WERI-Rb-1 (cell line): Measurements from ENCODE around the gene TGFBRAP1.

ENCODE experiments used
- DNase-seq: peaks from one replicate; pipeline ENCODE4 v3.0.0-alpha.2; 2020
- H3K27ac ChIP-seq: fragments of 250-450 bp; sonication (Bioruptor Pico); 2 replicates; pipeline ENCODE4 v1.5.1; 2020; ENCODE audit warnings: mild to moderate bottlenecking, moderate library complexity
- H3K27me3 ChIP-seq: fragments of 250-450 bp; sonication (Bioruptor Pico); 2 replicates; pipeline ENCODE4 v1.5.1; 2021; ENCODE audit warnings: mild to moderate bottlenecking, low read depth, moderate library complexity; ENCODE audit not compliant: insufficient read depth, severe bottlenecking
- H3K36me3 ChIP-seq: fragments of 250-450 bp; sonication (Bioruptor Pico); 2 replicates; pipeline ENCODE4 v1.5.1; 2020; ENCODE audit warnings: mild to moderate bottlenecking, moderate library complexity
- H3K4me3 ChIP-seq: 2 replicates; pipeline ENCODE4 v1.5.1; 2011; ENCODE audit warnings: low read depth, mild to moderate bottlenecking, control low read depth, low read length
- H3K9me3 ChIP-seq: fragments of 250-450 bp; sonication (Bioruptor Pico); 2 replicates; pipeline ENCODE4 v1.5.1; 2021; ENCODE audit warnings: mild to moderate bottlenecking, moderate library complexity; ENCODE audit not compliant: severe bottlenecking
- TF ChIP-seq, protein P1 (sequence below): IDR thresholded peaks from 2 replicates; pipeline ENCODE4 v1.5.1; 2011; ENCODE audit warnings: low read depth, mild to moderate bottlenecking, control low read depth, inconsistent platforms, low read length

TGFBRAP1 gene

DNA sequence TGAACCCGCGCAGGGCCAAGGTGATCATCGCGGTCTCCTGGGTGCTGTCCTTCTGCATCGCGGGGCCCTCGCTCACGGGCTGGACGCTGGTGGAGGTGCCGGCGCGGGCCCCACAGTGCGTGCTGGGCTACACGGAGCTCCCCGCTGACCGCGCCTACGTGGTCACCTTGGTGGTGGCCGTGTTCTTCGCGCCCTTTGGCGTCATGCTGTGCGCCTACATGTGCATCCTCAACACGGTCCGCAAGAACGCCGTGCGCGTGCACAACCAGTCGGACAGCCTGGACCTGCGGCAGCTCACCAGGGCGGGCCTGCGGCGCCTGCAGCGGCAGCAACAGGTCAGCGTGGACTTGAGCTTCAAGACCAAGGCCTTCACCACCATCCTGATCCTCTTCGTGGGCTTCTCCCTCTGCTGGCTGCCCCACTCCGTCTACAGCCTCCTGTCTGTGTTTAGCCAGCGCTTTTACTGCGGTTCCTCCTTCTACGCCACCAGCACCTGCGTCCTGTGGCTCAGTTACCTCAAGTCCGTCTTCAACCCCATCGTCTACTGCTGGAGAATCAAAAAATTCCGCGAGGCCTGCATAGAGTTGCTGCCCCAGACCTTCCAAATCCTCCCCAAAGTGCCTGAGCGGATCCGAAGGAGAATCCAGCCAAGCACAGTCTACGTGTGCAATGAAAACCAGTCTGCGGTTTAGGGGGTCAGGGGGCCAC lies 87.1 kb downstream of the TGFBRAP1 start:
- H3K4me3 ChIP-seq, result no peak overlapping the region
- no peak overlapping the region for H3K27ac ChIP-seq
- H3K27me3 ChIP-seq, result no peaks in the 10 kb centered on the region
- no peaks in the 10 kb centered on the region for H3K9me3 ChIP-seq
- H3K36me3 ChIP-seq, result no peaks in the 10 kb centered on the region
- DNase-seq, result no peak
- TF ChIP-seq, protein P1, sequence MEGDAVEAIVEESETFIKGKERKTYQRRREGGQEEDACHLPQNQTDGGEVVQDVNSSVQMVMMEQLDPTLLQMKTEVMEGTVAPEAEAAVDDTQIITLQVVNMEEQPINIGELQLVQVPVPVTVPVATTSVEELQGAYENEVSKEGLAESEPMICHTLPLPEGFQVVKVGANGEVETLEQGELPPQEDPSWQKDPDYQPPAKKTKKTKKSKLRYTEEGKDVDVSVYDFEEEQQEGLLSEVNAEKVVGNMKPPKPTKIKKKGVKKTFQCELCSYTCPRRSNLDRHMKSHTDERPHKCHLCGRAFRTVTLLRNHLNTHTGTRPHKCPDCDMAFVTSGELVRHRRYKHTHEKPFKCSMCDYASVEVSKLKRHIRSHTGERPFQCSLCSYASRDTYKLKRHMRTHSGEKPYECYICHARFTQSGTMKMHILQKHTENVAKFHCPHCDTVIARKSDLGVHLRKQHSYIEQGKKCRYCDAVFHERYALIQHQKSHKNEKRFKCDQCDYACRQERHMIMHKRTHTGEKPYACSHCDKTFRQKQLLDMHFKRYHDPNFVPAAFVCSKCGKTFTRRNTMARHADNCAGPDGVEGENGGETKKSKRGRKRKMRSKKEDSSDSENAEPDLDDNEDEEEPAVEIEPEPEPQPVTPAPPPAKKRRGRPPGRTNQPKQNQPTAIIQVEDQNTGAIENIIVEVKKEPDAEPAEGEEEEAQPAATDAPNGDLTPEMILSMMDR, result no peak

DNA sequence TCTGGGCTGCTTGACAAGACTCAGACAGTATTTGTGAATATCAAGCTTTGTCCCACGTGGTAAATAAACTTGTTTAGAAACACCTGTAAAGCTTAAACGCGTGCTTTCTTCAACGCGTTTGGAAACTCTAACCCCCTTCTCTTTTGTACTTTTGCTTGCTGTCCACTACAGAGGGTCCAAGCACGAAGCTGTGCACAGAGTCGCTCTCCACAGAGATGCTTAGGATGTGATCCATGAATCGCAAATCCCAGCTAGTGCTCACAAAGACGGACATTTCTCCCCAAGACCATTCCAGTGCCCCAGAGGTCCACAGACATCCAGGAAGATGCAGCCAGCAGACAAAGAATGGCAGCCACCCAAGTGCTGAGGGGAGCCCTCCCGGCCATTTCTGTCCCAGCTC lies 88.1 kb downstream of the TGFBRAP1 start, which contains the start of gene GPR45:
GPR45 (plus strand) TSS at position 301 of the 400 bp plus-strand sequence. CDS start 116 bp downstream, outside the sequence.
- Histone ChIP-seq H3K36me3 (no peaks in the 10 kb centered on the region), H3K27ac (no peak within 1 kb of the TSS), H3K9me3 (no peaks in the 10 kb centered on the region)

DNA sequence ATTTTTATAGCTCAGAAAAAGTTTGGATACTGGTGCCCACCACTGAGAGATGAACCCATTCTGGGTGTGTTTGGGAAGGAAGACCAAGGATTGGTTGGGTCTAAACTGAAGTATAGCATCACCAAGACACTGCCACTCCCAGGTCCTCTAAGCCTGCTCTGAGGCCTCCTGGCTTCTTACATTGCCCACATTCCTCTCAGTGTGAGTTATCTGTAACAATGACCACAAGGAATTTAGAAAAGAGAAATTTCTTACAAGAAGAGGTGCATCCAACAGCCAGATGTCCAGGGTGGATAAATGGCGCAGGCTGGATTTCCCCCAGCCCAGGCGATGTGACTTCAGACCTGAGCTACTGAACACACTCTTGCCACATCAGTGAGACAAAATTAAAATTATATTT lies 89.6 kb downstream of the TGFBRAP1 start:
- Histone ChIP-seq H3K36me3 (no peaks in the 10 kb centered on the region), H3K9me3 (no peaks in the 10 kb centered on the region), H3K27me3 (no peaks in the 10 kb centered on the region), H3K27ac (no peak overlapping the region), H3K4me3 (no peak overlapping the region)
- no peak for DNase-seq
- TF ChIP-seq, protein P1, result no peak

More for the DNA sequence above, 88.1 kb downstream of the TGFBRAP1 start, which contains the start of gene GPR45:
- DNase-seq, result no peak
- TF ChIP-seq, protein P1, result no peak
- Histone ChIP-seq H3K4me3 (no peak within 1 kb of the TSS), H3K27me3 (no peaks in the 10 kb centered on the region)

DNA sequence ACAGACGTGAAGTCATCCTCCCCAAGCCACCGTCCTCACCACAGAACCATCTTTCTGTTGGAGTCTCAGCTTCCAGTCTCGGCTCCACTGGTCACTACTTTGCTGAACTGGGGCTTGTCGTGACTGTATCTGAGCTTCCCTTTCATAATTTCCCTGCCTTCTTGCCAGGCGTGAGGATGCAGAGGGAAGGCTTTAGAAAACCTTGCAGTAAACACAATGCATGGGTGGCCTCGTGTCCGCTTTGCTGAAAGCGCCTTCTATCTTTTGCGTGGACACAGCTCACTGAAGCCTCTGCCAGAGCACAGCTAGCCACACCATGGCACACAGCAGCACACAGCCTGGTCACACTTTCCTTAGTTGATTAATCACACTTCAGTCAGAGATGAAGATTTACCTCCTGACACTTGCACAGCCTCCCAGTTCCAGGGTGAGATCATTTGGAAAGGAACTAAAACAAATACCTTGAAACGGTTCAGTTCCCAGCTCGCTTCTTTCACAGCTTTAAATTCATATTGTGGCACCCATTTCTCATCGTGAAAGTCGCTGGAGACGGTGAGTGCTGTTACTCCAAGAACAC lies 90.8 kb downstream of the TGFBRAP1 start:
- Histone ChIP-seq H3K36me3 (no peaks in the 10 kb centered on the region), H3K4me3 (no peak overlapping the region), H3K27ac (no peak overlapping the region), H3K27me3 (no peaks in the 10 kb centered on the region), H3K9me3 (no peaks in the 10 kb centered on the region)
- no peak for DNase-seq
- TF ChIP-seq, protein P1, result no peak

DNA sequence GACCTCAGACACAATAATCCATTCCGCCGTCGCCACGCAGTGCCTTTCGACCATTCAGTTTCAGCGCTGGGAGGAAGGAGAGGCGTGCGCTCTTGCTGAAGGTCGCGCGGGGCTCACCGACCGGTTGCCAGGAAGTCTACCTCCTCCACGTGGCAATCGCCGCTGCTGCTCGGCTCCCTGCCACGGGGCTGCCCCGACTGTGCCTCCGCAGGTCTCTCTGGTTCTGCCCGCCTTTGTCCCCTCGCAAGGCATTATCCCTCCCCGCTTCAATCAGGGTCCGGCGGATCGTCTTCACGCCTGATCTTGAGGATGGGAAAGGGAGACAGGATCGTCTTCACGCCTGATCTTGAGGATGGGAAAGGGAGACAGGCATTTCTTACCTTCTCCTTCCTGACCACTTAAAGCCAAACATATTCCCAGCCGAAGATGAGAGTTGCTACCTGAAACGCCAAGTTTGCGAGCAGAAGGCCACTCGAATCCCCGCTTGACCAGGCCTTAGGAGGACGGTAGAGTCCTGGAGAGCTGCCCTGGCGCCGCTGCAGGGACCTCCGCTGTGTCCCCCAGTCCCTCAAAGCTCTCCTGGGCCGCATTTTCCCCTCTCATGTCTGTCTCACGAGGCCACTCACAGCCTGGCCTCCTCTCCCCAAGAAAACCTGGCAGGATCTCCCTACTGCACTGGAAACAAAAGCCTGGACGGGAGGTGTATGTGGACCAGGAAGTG lies 92.3 kb downstream of the TGFBRAP1 start:
- DNase-seq, result no peak
- Histone ChIP-seq H3K9me3 (no peaks in the 10 kb centered on the region), H3K36me3 (no peaks in the 10 kb centered on the region), H3K27ac (no peak overlapping the region), H3K4me3 (no peak overlapping the region), H3K27me3 (no peaks in the 10 kb centered on the region)
- TF ChIP-seq, protein P1, result no peak
